Panc1 (cell line): ENCODE results near the gene NDEL1.

Experiments
- CTCF ChIP-seq: fragments of 450-650 bp; IDR thresholded peaks from 2 replicates; pipeline ENCODE4 v1.5.1; 2017; ENCODE audit warnings: mild to moderate bottlenecking
- TCF7L2 ChIP-seq: IDR thresholded peaks from 2 replicates; pipeline ENCODE4 v1.6.1; 2011; ENCODE audit warnings: mild to moderate bottlenecking, low read depth, low read length, inconsistent platforms

- no peak for TF ChIP-seq CTCF
- TF ChIP-seq TCF7L2 = no peak
Observed at GRCh38 chr17:8453326-8453725, 17.6 kb downstream of the NDEL1 start.
